DOHH2 (cell line): ENCODE measurements around the gene KRTAP5-2.

Experiments
- CTCF ChIP-seq: fragments of 200-600 bp; sonication (generic); IDR thresholded peaks from one replicate; pipeline ENCODE4 v1.5.1; 2014; ENCODE audit warnings: antibody characterized with exemption, mild to moderate bottlenecking, low read depth, low read length; ENCODE audit not compliant: poor library complexity, severe bottlenecking
- EZH2phosphoT487 ChIP-seq: fragments of 200-600 bp; sonication (generic); IDR thresholded peaks from 2 replicates; pipeline ENCODE4 v1.6.1; 2017; ENCODE audit warnings: borderline replicate concordance, mild to moderate bottlenecking, antibody characterized with exemption, low read length, moderate library complexity, mixed read lengths

- TF ChIP-seq CTCF (no peak), EZH2phosphoT487 (peak; percentile 87; the same call in 1 of the 2 replicates)
Measured at GRCh38 chr11:1572197-1573076, 25.7 kb downstream of the KRTAP5-2 start, which contains the start of gene DUSP8.
